Rectal smooth muscle tissue (tissue), 1 donor: Measurements from ENCODE around the gene BHLHE40.

Experiments
- H3K27ac ChIP-seq: one replicate; pipeline ENCODE4 v1.7.0; 2013; ENCODE audit warnings: low read depth, low read length, inconsistent platforms
- H3K27me3 ChIP-seq: one replicate; pipeline ENCODE4 v1.7.0; 2013; ENCODE audit warnings: low read length; ENCODE audit not compliant: control insufficient read depth, insufficient read depth
- H3K36me3 ChIP-seq: one replicate; pipeline ENCODE4 v1.7.0; 2013; ENCODE audit warnings: low read length; ENCODE audit not compliant: control insufficient read depth, insufficient read depth
- H3K4me1 ChIP-seq: one replicate; pipeline ENCODE4 v1.7.0; 2013; ENCODE audit warnings: low read length; ENCODE audit not compliant: control insufficient read depth, insufficient read depth
- H3K4me3 ChIP-seq: one replicate; pipeline ENCODE4 v1.7.0; 2013; ENCODE audit warnings: low read length
- H3K9ac ChIP-seq: one replicate; pipeline ENCODE4 v1.7.0; 2013; ENCODE audit warnings: low read length

Gene BHLHE40

GRCh38 chr3:4981294-4981664 lies 2.0 kb downstream of the BHLHE40 start:
- no peaks in the 10 kb centered on the region for H3K27me3 ChIP-seq
- peak overlapping the region; percentile 70 for H3K27ac ChIP-seq
- peak overlapping the region; percentile 61 for H3K9ac ChIP-seq
- peak overlapping the region; percentile 54 for H3K4me3 ChIP-seq
- peaks cover 20% of the 10 kb centered on the region for H3K36me3 ChIP-seq
- peaks cover 27% of the 10 kb centered on the region for H3K4me1 ChIP-seq

GRCh38 chr3:4981665-4982494 lies 2.6 kb downstream of the BHLHE40 start:
- Histone ChIP-seq H3K27me3 (no peaks in the 10 kb centered on the region), H3K27ac (peak overlapping the region; percentile 70), H3K36me3 (peaks cover 20% of the 10 kb centered on the region), H3K4me3 (peak overlapping the region; percentile 54), H3K4me1 (peaks cover 27% of the 10 kb centered on the region), H3K9ac (peak overlapping the region; percentile 38)

GRCh38 chr3:4982773-4983738 lies 3.8 kb downstream of the BHLHE40 start:
- Histone ChIP-seq H3K9ac (peak overlapping the region; percentile 27), H3K4me3 (peak overlapping the region; percentile 55), H3K27ac (peak overlapping the region; percentile 81), H3K36me3 (peaks cover 20% of the 10 kb centered on the region), H3K27me3 (no peaks in the 10 kb centered on the region), H3K4me1 (peaks cover 19% of the 10 kb centered on the region)

GRCh38 chr3:4983739-4984510 lies 4.7 kb downstream of the BHLHE40 start:
- Histone ChIP-seq H3K27ac (peak overlapping the region; percentile 81), H3K4me3 (peak overlapping the region; percentile 55), H3K27me3 (no peaks in the 10 kb centered on the region), H3K4me1 (peaks cover 19% of the 10 kb centered on the region), H3K9ac (peak overlapping the region; percentile 27), H3K36me3 (peaks cover 20% of the 10 kb centered on the region)

- peak overlapping the region; percentile 6 for H3K9ac ChIP-seq
- no peaks in the 10 kb centered on the region for H3K27me3 ChIP-seq
- peak overlapping the region; percentile 81 for H3K27ac ChIP-seq
- peaks cover 20% of the 10 kb centered on the region for H3K36me3 ChIP-seq
- H3K4me1 ChIP-seq: peaks cover 19% of the 10 kb centered on the region
- peak overlapping the region; percentile 55 for H3K4me3 ChIP-seq
Observed at GRCh38 chr3:4984511-4984864, 5.3 kb downstream of the BHLHE40 start.

- Histone ChIP-seq H3K4me1 (peaks cover 19% of the 10 kb centered on the region), H3K9ac (peak overlapping the region; percentile 52)
Observed at GRCh38 chr3:4985330-4986174, 6.3 kb downstream of the BHLHE40 start.

GRCh38 chr3:4986175-4986781 lies 7.0 kb downstream of the BHLHE40 start:
- H3K4me1 ChIP-seq: peaks cover 17% of the 10 kb centered on the region
- H3K4me3 ChIP-seq: peak overlapping the region; percentile 70
- no peaks in the 10 kb centered on the region for H3K27me3 ChIP-seq

More at GRCh38 chr3:4985330-4986174, 6.3 kb downstream of the BHLHE40 start:
- peak overlapping the region; percentile 97 for H3K27ac ChIP-seq
- no peaks in the 10 kb centered on the region for H3K27me3 ChIP-seq
- peaks cover 18% of the 10 kb centered on the region for H3K36me3 ChIP-seq
- peak overlapping the region; percentile 22 for H3K4me3 ChIP-seq

GRCh38 chr3:4986782-4987537 lies 7.7 kb downstream of the BHLHE40 start:
- H3K27me3 ChIP-seq: no peaks in the 10 kb centered on the region
- peaks cover 16% of the 10 kb centered on the region for H3K36me3 ChIP-seq
- peak overlapping the region; percentile 97 for H3K27ac ChIP-seq
- peak overlapping the region; percentile 64 for H3K9ac ChIP-seq
- H3K4me3 ChIP-seq: peak overlapping the region; percentile 70
- H3K4me1 ChIP-seq: peaks cover 16% of the 10 kb centered on the region

More at GRCh38 chr3:4986175-4986781, 7.0 kb downstream of the BHLHE40 start:
- peak overlapping the region; percentile 97 for H3K27ac ChIP-seq
- H3K36me3 ChIP-seq: peaks cover 18% of the 10 kb centered on the region
- H3K9ac ChIP-seq: peak overlapping the region; percentile 64

- Histone ChIP-seq H3K27ac (peak overlapping the region; percentile 97), H3K4me1 (peaks cover 16% of the 10 kb centered on the region), H3K27me3 (no peaks in the 10 kb centered on the region), H3K36me3 (peaks cover 11% of the 10 kb centered on the region), H3K4me3 (peak overlapping the region; percentile 70), H3K9ac (no peak overlapping the region)
Observed at GRCh38 chr3:4987538-4988296, 8.5 kb downstream of the BHLHE40 start.
